ENCODE measurements around the gene CCDC91. TPM values are rescaled to one million over a fixed set of nuclear protein-coding genes. Genes with fewer than 3 reads are reported as not detected.
A peak's percentile ranks its signal among the peaks of the same experiment; 100 is the strongest.
"Not testable (repeated sequence)": the region's sequence is repeated elsewhere in the genome, so short reads cannot be mapped to it uniquely, and the experiment has no call there.

CCDC91 gene
- total and polyA plus RNA-seq, 4 donors = 19.8 to 30.1 (median 28.7) TPM

DNA sequence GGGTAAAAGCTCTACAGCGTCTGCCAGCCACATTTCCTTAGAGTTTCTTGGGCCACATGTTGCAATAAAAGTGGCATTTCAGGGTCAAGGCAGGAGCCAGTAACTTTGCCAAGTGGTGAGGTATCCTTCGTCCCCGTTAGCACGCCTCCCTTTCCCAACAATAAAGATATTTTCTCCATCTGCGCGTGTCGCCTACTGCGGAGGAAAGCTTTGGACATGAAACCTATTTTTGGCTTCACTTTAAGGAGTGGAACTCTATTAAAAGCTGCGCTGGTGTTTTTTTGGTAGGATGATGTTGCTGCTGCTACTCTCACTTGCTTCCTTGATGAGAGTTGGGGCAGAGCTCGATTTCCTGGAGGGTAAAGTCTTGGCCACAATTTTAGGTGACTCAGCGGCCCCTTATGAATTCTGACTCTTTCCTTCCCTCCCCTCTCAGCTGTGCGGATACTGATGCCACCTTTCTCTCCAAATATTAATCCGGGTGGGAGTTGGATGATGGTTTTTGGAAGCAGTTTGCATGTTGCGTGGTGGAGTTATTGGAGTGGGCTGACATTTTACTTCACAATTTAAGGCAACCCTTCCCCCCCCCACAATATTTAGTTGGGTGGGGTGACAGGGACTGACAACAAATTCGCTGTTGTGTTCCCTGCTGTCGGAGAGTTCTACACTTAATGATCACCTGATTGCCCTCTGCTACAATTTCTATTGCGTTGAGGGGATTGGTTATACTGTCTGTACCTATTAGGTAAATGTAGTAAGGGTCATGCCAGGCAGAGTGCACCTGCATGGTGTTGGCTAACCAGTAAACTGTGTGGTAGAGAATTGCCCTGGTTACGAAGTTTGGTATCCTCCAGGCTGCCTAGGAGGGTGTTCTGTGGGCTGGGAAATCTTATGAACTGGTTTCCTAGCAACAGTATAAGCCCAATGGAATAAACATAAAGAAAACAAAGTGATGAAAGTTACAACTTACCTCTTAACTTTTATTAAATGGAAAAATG is 1.1 kb downstream of the CCDC91 start:
- 22 to 23% methylated on average over 18 of the region's 18 CpGs for WGBS, 2 donors
- DNase-seq = peak in 1 of 2 donors; percentile 74
- no peaks in the 10 kb centered on the region for H3K9me3 ChIP-seq (ENCODE audit: control insufficient read depth, low read length)
- H3K4me3 ChIP-seq (ENCODE audit: low read length in 2 of 2) = peak overlapping the region; percentile 65 to 85
- intact Hi-C loops (cut with DNase I) = loop anchor here in 1 of 2 donors (5.0 kb wide), 1 partner anchor 224 kb away; no protein-coding TSS in a partner anchor
- H3K36me3 ChIP-seq (ENCODE audit: control insufficient read depth in 1 of 2, insufficient read depth in 2 of 2, low read length in 1 of 2) = no peaks in the 10 kb centered on the region
- peak; percentile 80 for ATAC-seq (ENCODE audit: low FRiP score)
- H3K27ac ChIP-seq (ENCODE audit: low read depth in 1 of 2, low read length in 2 of 2) = peak overlapping the region; percentile 78 to 92
- no peaks in the 10 kb centered on the region for H3K27me3 ChIP-seq (ENCODE audit: control insufficient read depth in 1 of 2, insufficient read depth in 2 of 2, low read length in 1 of 2)
- H3K4me1 ChIP-seq (ENCODE audit: control insufficient read depth in 1 of 2, insufficient read depth in 2 of 2, low read length in 2 of 2) = peaks cover 0 to 3% of the 10 kb centered on the region in 2 donors

GRCh38 chr12:28192125-28192524 is 1.9 kb downstream of the CCDC91 start:
- ATAC-seq (ENCODE audit: low FRiP score) (no peak), DNase-seq (no peak)
- H3K36me3 ChIP-seq (ENCODE audit: control insufficient read depth in 1 of 2, insufficient read depth in 2 of 2, low read length in 1 of 2) = no peaks in the 10 kb centered on the region
- H3K4me1 ChIP-seq (ENCODE audit: control insufficient read depth in 1 of 2, insufficient read depth in 2 of 2, low read length in 2 of 2) = peaks cover 0 to 3% of the 10 kb centered on the region in 2 donors
- intact Hi-C loops (cut with DNase I) = loop anchor here in 1 of 2 donors (5.0 kb wide), 1 partner anchor 225 kb away; no protein-coding TSS in a partner anchor
- WGBS, 2 donors = 52 to 55% methylated on average over 2 of the region's 2 CpGs
- H3K27ac ChIP-seq (ENCODE audit: low read depth in 1 of 2, low read length in 2 of 2) = no peak overlapping the region
- H3K27me3 ChIP-seq (ENCODE audit: control insufficient read depth in 1 of 2, insufficient read depth in 2 of 2, low read length in 1 of 2) = no peaks in the 10 kb centered on the region
- no peak overlapping the region for H3K4me3 ChIP-seq (ENCODE audit: low read length in 2 of 2)
- H3K9me3 ChIP-seq (ENCODE audit: control insufficient read depth, low read length) = no peaks in the 10 kb centered on the region

- H3K4me1 ChIP-seq (ENCODE audit: control insufficient read depth in 1 of 2, insufficient read depth in 2 of 2, low read length in 2 of 2); ATAC-seq (ENCODE audit: low FRiP score); H3K4me3 ChIP-seq (ENCODE audit: low read length in 2 of 2); H3K27ac ChIP-seq (ENCODE audit: low read depth in 1 of 2, low read length in 2 of 2); H3K36me3 ChIP-seq (ENCODE audit: control insufficient read depth in 1 of 2, insufficient read depth in 2 of 2, low read length in 1 of 2); H3K9me3 ChIP-seq (ENCODE audit: control insufficient read depth, low read length); DNase-seq; H3K27me3 ChIP-seq (ENCODE audit: control insufficient read depth in 1 of 2, insufficient read depth in 2 of 2, low read length in 1 of 2): not testable (repeated sequence)
- 93% methylated on average over 12 of the region's 12 CpGs for WGBS, 2 donors
- intact Hi-C loops (cut with DNase I) = loop anchor here in 1 of 2 donors (5.0 kb wide), 1 partner anchor 227 kb away; no protein-coding TSS in a partner anchor
Observed at GRCh38 chr12:28194621-28195020, 4.4 kb downstream of the CCDC91 start.

- H3K36me3 ChIP-seq (ENCODE audit: control insufficient read depth in 1 of 2, insufficient read depth in 2 of 2, low read length in 1 of 2); DNase-seq; H3K4me1 ChIP-seq (ENCODE audit: control insufficient read depth in 1 of 2, insufficient read depth in 2 of 2, low read length in 2 of 2); ATAC-seq (ENCODE audit: low FRiP score); H3K4me3 ChIP-seq (ENCODE audit: low read length in 2 of 2); H3K27ac ChIP-seq (ENCODE audit: low read depth in 1 of 2, low read length in 2 of 2); intact Hi-C loops (cut with DNase I); H3K27me3 ChIP-seq (ENCODE audit: control insufficient read depth in 1 of 2, insufficient read depth in 2 of 2, low read length in 1 of 2); H3K9me3 ChIP-seq (ENCODE audit: control insufficient read depth, low read length): not testable (repeated sequence)
- 98 to 99% methylated on average over 15 to 30 of the region's 30 CpGs for WGBS, 2 donors
Observed at GRCh38 chr12:28201136-28201535, 10.9 kb downstream of the CCDC91 start.

GRCh38 chr12:28202374-28203130 is 12.3 kb downstream of the CCDC91 start:
- ATAC-seq (ENCODE audit: low FRiP score) (no peak), DNase-seq (no peak)
- Histone ChIP-seq H3K4me3 (ENCODE audit: low read length in 2 of 2) (no peak overlapping the region), H3K4me1 (ENCODE audit: control insufficient read depth in 1 of 2, insufficient read depth in 2 of 2, low read length in 2 of 2) (no peaks in the 10 kb centered on the region), H3K9me3 (ENCODE audit: control insufficient read depth, low read length) (no peaks in the 10 kb centered on the region), H3K36me3 (ENCODE audit: control insufficient read depth in 1 of 2, insufficient read depth in 2 of 2, low read length in 1 of 2) (no peaks in the 10 kb centered on the region), H3K27ac (ENCODE audit: low read depth in 1 of 2, low read length in 2 of 2) (no peak overlapping the region), H3K27me3 (ENCODE audit: control insufficient read depth in 1 of 2, insufficient read depth in 2 of 2, low read length in 1 of 2) (no peaks in the 10 kb centered on the region)
- intact Hi-C loops (cut with DNase I) = no loop called here
- WGBS, 2 donors = 97 to 100% methylated on average over 1 of the region's 1 CpG

GRCh38 chr12:28209782-28210181 is 19.5 kb downstream of the CCDC91 start:
- peaks cover 0 to 3% of the 10 kb centered on the region in 2 donors for H3K4me1 ChIP-seq (ENCODE audit: control insufficient read depth in 1 of 2, insufficient read depth in 2 of 2, low read length in 2 of 2)
- no peak overlapping the region for H3K4me3 ChIP-seq (ENCODE audit: low read length in 2 of 2)
- 51 to 53% methylated on average over 1 of the region's 1 CpG for WGBS, 2 donors
- no peaks in the 10 kb centered on the region for H3K9me3 ChIP-seq (ENCODE audit: control insufficient read depth, low read length)
- ATAC-seq (ENCODE audit: low FRiP score) (no peak), DNase-seq (no peak)
- H3K27me3 ChIP-seq (ENCODE audit: control insufficient read depth in 1 of 2, insufficient read depth in 2 of 2, low read length in 1 of 2) = no peaks in the 10 kb centered on the region
- H3K27ac ChIP-seq (ENCODE audit: low read depth in 1 of 2, low read length in 2 of 2) = no peak overlapping the region
- no peaks in the 10 kb centered on the region for H3K36me3 ChIP-seq (ENCODE audit: control insufficient read depth in 1 of 2, insufficient read depth in 2 of 2, low read length in 1 of 2)
- intact Hi-C loops (cut with DNase I) = no loop called here

GRCh38 chr12:28212182-28212581 is 21.9 kb downstream of the CCDC91 start:
- no peak overlapping the region for H3K4me3 ChIP-seq (ENCODE audit: low read length in 2 of 2)
- H3K27me3 ChIP-seq (ENCODE audit: control insufficient read depth in 1 of 2, insufficient read depth in 2 of 2, low read length in 1 of 2) = no peaks in the 10 kb centered on the region
- 96 to 98% methylated on average over 3 of the region's 3 CpGs for WGBS, 2 donors
- H3K9me3 ChIP-seq (ENCODE audit: control insufficient read depth, low read length) = no peaks in the 10 kb centered on the region
- DNase-seq (no peak), ATAC-seq (ENCODE audit: low FRiP score) (no peak)
- no peaks in the 10 kb centered on the region for H3K36me3 ChIP-seq (ENCODE audit: control insufficient read depth in 1 of 2, insufficient read depth in 2 of 2, low read length in 1 of 2)
- no peak overlapping the region for H3K27ac ChIP-seq (ENCODE audit: low read depth in 1 of 2, low read length in 2 of 2)
- intact Hi-C loops (cut with DNase I) = no loop called here
- H3K4me1 ChIP-seq (ENCODE audit: control insufficient read depth in 1 of 2, insufficient read depth in 2 of 2, low read length in 2 of 2) = peaks cover 0 to 3% of the 10 kb centered on the region in 2 donors

GRCh38 chr12:28215021-28215420 is 24.8 kb downstream of the CCDC91 start:
- Histone ChIP-seq H3K4me1 (ENCODE audit: control insufficient read depth in 1 of 2, insufficient read depth in 2 of 2, low read length in 2 of 2) (peaks cover 0 to 3% of the 10 kb centered on the region in 2 donors), H3K9me3 (ENCODE audit: control insufficient read depth, low read length) (no peaks in the 10 kb centered on the region), H3K27me3 (ENCODE audit: control insufficient read depth in 1 of 2, insufficient read depth in 2 of 2, low read length in 1 of 2) (no peaks in the 10 kb centered on the region), H3K4me3 (ENCODE audit: low read length in 2 of 2) (no peak overlapping the region), H3K27ac (ENCODE audit: low read depth in 1 of 2, low read length in 2 of 2) (no peak overlapping the region), H3K36me3 (ENCODE audit: control insufficient read depth in 1 of 2, insufficient read depth in 2 of 2, low read length in 1 of 2) (no peaks in the 10 kb centered on the region)
- ATAC-seq (ENCODE audit: low FRiP score) = no peak
- intact Hi-C loops (cut with DNase I) = no loop called here
- DNase-seq = no peak
